Parathyroid adenoma (tissue), 2 donors: Measurements from ENCODE around the gene B3GAT1.

Experiments used
- H2AFZ ChIP-seq: fragments of 300-600 bp; sonication (generic); one replicate; pipeline ENCODE4 v1.7.0; 2017; ENCODE audit warnings: antibody characterized with exemption, mild to moderate bottlenecking
- H3K27ac ChIP-seq: fragments of 300-600 bp; sonication (generic); one replicate; pipeline ENCODE4 v1.7.0; 2017
- H3K27me3 ChIP-seq: fragments of 300-600 bp; sonication (generic); one replicate; pipeline ENCODE4 v1.7.0; 2017; ENCODE audit warnings: low read length; ENCODE audit not compliant: control insufficient read depth, insufficient read depth
- H3K36me3 ChIP-seq: fragments of 300-600 bp; sonication (generic); one replicate; pipeline ENCODE4 v1.7.0; 2017; ENCODE audit warnings: low read length; ENCODE audit not compliant: control insufficient read depth, insufficient read depth
- H3K4me1 ChIP-seq: fragments of 300-600 bp; sonication (generic); one replicate; pipeline ENCODE4 v1.7.0; 2017; ENCODE audit warnings: control low read depth
- H3K4me2 ChIP-seq: fragments of 300-600 bp; sonication (generic); one replicate; pipeline ENCODE4 v1.7.0; 2017; ENCODE audit warnings: low read length
- H3K4me3 ChIP-seq: fragments of 300-600 bp; sonication (generic); one replicate; pipeline ENCODE4 v1.7.0; 2017; ENCODE audit warnings: low read depth, low read length
- H3K79me2 ChIP-seq: fragments of 300-600 bp; sonication (generic); one replicate; pipeline ENCODE4 v1.7.0; 2017; ENCODE audit warnings: control low read depth
- H3K9ac ChIP-seq: fragments of 300-600 bp; sonication (generic); one replicate; pipeline ENCODE4 v1.7.0; 2017; ENCODE audit warnings: mild to moderate bottlenecking
- H3K9me3 ChIP-seq: fragments of 300-600 bp; sonication (generic); one replicate; pipeline ENCODE4 v1.7.0; 2017; ENCODE audit warnings: low read length; ENCODE audit not compliant: control insufficient read depth
- CTCF ChIP-seq: fragments of 300-600 bp; sonication (generic); IDR thresholded peaks from one replicate; pipeline ENCODE4 v1.7.0; 2017; ENCODE audit warnings: antibody characterized with exemption, mild to moderate bottlenecking
- donor health status: primary hyperparathyroidism.

The B3GAT1 gene

GRCh38 chr11:134441706-134442105, 29.7 kb upstream of the B3GAT1 start:
- H3K4me3 ChIP-seq, result no peak overlapping the region
- H3K27me3 ChIP-seq, result no peaks in the 10 kb centered on the region
- no peak for TF ChIP-seq CTCF
- no peaks in the 10 kb centered on the region for H3K9me3 ChIP-seq
- H2AFZ ChIP-seq, result no peak overlapping the region
- no peaks in the 10 kb centered on the region for H3K36me3 ChIP-seq
- H3K27ac ChIP-seq, result no peak overlapping the region
- H3K4me2 ChIP-seq, result no peak overlapping the region
- no peaks in the 10 kb centered on the region for H3K4me1 ChIP-seq
- no peaks in the 10 kb centered on the region for H3K79me2 ChIP-seq
- no peak overlapping the region for H3K9ac ChIP-seq

- Histone ChIP-seq H3K79me2 (no peaks in the 10 kb centered on the region), H2AFZ (no peak overlapping the region), H3K4me2 (no peak overlapping the region), H3K4me3 (no peak overlapping the region), H3K9ac (no peak overlapping the region), H3K27me3 (no peaks in the 10 kb centered on the region), H3K4me1 (no peaks in the 10 kb centered on the region), H3K36me3 (no peaks in the 10 kb centered on the region), H3K27ac (no peak overlapping the region), H3K9me3 (no peaks in the 10 kb centered on the region)
- TF ChIP-seq CTCF, result no peak
Measured at GRCh38 chr11:134441281-134441680, 29.2 kb upstream of the B3GAT1 start.

- no peaks in the 10 kb centered on the region for H3K27me3 ChIP-seq
- no peak overlapping the region for H3K4me2 ChIP-seq
- no peak overlapping the region for H3K4me3 ChIP-seq
- H3K36me3 ChIP-seq, result no peaks in the 10 kb centered on the region
- H3K27ac ChIP-seq, result no peak overlapping the region
- no peak for TF ChIP-seq CTCF
- no peaks in the 10 kb centered on the region for H3K4me1 ChIP-seq
- H3K9me3 ChIP-seq, result no peaks in the 10 kb centered on the region
- H3K79me2 ChIP-seq, result no peaks in the 10 kb centered on the region
- no peak overlapping the region for H3K9ac ChIP-seq
- no peak overlapping the region for H2AFZ ChIP-seq
Measured at GRCh38 chr11:134440851-134441250, 28.8 kb upstream of the B3GAT1 start.

- H3K27ac ChIP-seq, result no peak overlapping the region
- H2AFZ ChIP-seq, result no peak overlapping the region
- TF ChIP-seq CTCF, result no peak
Measured at GRCh38 chr11:134438542-134439537, 26.8 kb upstream of the B3GAT1 start.

More at GRCh38 chr11:134438542-134439537, 26.8 kb upstream of the B3GAT1 start:
- H3K79me2 ChIP-seq, result no peaks in the 10 kb centered on the region
- H3K4me2 ChIP-seq, result no peak overlapping the region
- no peaks in the 10 kb centered on the region for H3K4me1 ChIP-seq
- no peaks in the 10 kb centered on the region for H3K36me3 ChIP-seq
- H3K4me3 ChIP-seq, result no peak overlapping the region
- H3K27me3 ChIP-seq, result no peaks in the 10 kb centered on the region
- H3K9me3 ChIP-seq, result no peaks in the 10 kb centered on the region
- H3K9ac ChIP-seq, result no peak overlapping the region
